ENCODE results near the gene PPM1B.
"Not testable (repeated sequence)": the region's sequence is repeated elsewhere in the genome, so short reads cannot be mapped to it uniquely, and the experiment has no call there.

Gene PPM1B

DNA sequence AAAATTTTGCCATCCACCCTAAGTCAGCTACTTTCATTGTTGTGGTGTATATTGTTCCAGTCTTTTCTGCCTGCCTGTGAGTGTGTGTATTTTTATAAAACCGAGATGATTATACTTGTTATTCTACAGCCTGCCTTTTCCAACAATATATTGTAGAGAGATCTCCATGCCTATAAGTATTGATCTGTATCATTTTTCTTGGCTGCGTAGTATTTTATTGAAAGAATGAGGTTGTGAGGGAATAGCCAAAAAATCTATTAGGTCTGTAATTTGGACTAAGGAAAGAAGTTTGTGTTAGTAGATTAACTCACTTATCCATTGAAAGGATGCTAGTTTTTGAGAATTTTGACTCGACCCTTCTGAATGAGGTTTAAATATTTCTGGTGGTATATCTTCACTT, 34.9 kb downstream of the PPM1B start:
- DNase-seq, result no peak

DNA sequence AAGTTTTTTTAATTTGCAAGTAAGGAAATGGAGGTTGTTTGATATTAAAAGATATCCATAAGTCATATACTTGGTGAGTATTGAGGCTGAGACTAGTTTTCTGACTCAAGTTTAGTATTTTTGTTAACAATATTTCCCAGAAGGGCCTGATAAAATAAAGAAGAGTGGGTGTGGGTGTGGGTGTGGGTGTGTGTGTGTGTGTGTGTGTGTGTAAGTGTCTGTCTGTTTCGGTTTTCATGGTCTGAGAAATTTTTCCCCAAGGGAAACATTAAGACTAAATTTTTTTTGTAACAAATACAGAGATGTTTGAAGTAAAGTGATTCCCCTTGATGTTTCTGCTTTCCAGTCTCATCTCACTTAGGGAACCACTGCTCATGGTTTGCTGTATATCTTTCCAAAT, 36.5 kb downstream of the PPM1B start:
- no peak for DNase-seq

DNA sequence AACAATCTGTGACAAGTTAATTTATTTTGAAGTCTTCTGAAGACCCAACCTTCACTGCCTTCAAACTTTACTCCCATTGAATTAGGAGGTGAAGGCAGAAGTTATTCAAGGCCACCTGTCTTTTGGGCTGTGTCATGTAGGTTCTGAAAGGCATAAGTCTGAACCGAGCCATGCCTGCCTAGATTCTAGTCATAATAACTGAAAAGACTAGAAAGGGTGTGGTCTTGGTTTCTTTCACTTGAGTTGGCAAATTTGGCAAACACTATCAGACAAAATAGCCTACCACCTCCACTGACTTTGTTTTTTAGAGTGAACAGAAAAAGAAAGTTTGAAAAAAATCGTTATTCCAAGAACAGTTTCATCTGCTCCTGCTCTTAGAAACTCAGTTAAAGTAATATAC, 38.4 kb downstream of the PPM1B start:
- no peak for DNase-seq

DNA sequence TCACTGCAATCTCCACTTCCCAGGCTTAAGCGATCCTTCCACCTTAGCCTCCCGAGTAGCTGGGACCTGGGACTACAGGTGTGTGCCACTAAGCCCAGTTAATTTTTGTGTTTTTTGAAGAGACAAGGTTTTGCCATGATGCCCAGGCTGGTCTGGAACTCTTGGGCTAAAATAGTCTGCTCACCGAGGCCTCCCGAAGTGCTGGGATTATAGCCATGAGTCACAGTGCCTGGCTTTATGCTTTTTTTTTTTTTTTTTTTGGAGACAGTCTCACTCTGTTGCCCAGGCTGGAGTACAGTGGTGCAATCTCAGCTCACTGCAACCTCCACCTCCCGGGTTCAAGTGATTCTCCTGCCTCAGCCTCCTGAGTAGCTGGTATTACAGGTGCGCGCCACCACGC, 39.0 kb downstream of the PPM1B start:
- DNase-seq, result not testable (repeated sequence)

DNA sequence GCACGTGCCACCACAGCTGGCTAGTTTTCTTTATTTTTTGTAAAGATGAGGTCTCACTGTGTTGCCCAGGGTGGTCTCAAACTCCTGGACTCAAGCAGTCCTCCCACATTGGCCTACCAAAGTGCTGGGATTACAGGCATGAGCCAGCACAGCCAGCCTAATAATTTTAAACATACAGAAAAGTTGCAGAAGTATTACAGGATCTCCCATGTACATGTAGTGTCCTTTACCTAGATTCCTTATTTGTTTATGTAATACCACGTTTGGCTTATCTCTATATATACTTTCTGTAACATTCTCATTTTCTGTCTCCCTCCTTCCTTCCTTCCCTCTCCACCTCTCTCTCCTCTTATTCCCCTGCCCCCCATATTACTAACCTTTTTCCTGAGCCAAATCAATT, 41.7 kb downstream of the PPM1B start:
- DNase-seq, result no peak

DNA sequence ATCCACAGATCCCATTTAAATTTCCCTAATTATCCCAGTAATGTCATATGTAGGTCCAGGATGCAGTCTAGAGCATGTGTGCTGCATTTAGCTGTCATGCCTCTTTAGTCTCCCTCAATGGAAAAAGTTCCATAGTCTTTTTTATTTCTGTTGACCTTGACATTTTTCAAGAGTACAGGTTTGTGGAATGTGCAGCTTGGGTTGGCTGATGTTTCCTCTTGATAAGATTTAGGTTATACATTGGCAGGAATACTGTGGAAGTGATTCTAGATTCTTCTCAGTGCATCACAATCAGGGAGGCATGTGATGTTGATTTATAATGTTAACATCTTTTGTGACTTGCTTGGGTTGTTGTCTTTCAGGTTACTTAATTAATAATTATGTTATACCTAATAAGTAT, 42.5 kb downstream of the PPM1B start:
- no peak for DNase-seq

DNA sequence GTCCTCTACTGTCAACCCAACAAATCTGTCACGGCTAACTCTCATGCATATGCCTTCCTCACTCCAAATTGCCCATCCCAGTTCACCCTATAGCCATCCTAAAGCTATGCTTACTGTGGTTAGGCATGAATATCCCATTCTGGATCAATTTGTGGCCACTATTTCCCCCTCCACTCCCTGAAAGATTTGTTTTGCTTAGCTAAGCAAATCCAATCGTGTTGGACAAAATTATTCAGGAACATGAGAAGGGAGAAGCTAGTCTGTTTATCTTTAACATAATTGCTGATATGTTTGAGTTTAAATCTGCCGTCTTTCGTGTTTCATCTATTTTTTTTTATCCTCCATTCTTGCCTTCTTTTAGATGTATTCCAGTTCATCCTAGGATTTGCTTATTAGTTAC, 43.6 kb downstream of the PPM1B start:
- DNase-seq, result no peak

GRCh38 chr2:44215827-44216226, 47.2 kb downstream of the PPM1B start:
- no peak for DNase-seq

DNA sequence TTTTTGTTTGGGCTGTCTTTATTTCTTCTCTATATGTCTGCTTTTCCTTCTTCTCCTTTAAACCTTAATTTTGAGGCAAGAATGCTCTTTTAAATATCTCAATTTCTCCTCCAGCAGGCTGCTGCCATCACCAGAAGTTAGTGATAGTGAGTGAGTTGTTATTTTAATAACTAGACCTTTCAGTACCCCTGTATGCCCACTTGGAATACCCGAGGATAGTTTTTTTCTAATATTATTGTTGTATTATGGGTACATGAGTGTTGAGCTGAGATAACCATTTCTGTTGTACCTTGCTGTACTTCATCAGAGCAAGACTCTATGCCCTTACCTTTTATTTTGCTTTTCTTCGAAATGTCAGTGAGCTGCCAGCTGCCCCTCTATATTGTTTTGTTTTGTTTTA, 50.1 kb downstream of the PPM1B start:
- no peak for DNase-seq

GRCh38 chr2:44226753-44227152, 58.1 kb downstream of the PPM1B start:
- no peak for DNase-seq

DNA sequence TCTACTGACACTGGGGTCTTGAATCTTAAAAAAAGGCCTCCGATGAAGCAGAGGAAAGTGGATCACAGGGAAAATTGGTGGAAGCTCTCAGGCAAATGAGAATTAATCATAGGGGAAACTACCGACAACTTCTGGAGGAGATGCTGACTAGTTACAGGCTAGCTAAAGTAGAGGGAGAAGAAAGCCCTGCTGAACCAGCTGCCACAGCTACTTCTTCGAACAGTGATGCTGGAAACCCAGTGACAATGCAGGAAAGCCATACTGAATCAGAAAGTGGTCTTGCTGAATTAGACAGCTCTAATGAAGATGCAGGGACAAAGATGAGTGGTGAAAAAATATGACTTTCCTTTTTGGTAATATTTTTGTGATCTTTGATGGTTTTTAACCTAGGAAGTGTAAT, 61.7 kb downstream of the PPM1B start:
- DNase-seq, result no peak

DNA sequence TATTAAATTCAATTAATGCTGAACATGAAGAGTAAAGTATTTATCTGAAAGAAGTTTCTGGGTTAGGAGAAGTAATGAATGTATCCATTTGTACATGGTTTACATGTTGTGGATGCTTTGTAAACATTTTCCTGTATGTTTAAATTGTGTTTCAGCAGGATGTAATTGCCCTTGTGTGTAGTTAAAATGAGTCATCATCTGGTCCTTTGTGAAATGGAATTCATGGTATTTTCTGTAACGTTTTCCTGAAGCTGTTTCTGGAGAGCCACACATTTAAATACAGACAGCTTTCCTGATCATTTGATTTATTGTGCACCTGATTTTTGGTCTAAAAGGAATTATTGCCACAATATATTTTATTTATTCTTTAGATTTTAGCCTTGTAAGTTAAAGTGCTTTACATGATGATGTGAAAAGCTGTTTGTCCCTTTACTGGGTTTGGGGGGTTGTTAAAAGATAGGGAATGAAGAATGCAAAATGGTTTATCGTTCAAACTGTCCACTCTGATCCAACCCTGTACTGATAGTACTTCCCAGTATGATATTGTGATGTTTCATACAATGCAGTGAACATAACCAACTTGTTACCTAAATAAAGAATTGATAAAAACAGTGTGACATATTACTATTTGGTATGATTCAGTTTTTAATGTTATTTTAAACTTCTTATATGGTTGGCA, 64.9 kb downstream of the PPM1B start:
- no peak for DNase-seq

DNA sequence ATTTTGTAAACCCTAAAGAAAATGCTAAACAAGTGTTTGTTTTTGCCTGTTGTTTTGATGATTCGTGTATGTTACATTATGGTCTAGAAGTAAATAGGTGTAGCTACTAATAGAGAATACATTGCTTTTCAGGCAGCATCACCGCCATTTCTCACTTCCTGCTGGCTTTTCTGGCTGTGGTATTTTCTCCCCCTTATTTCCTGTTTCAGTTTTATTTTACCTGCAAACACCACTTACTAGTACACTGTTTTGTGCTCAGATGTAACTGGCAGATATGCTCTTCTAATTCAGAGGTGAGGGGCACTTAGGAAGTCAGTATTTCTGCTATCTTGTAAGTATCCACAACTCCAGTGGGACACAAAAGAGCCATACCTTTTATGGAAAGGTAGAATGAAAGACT, 68.5 kb downstream of the PPM1B start:
- DNase-seq, result no peak

DNA sequence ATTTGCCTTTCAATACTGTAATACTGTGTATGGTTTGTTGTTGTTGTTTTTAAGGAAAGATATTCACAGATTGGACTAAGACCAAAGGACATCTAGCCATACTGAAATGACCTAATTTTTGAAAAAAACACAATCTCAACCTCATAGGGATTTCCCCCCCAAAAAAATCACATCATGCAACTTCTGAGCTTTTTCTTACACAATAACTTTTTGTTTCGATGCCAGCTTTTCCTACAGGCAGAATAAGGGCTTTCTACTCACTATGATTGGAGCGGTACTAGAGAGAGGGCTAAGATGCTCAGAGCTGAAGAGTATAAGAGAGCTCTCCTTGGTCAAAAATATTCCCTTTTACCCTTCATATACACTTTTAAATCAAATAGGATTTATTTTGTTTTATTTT, 74.2 kb downstream of the PPM1B start:
- no peak for DNase-seq

GRCh38 chr2:44244135-44244871, 75.6 kb downstream of the PPM1B start:
- peak; percentile 90 for DNase-seq

DNA sequence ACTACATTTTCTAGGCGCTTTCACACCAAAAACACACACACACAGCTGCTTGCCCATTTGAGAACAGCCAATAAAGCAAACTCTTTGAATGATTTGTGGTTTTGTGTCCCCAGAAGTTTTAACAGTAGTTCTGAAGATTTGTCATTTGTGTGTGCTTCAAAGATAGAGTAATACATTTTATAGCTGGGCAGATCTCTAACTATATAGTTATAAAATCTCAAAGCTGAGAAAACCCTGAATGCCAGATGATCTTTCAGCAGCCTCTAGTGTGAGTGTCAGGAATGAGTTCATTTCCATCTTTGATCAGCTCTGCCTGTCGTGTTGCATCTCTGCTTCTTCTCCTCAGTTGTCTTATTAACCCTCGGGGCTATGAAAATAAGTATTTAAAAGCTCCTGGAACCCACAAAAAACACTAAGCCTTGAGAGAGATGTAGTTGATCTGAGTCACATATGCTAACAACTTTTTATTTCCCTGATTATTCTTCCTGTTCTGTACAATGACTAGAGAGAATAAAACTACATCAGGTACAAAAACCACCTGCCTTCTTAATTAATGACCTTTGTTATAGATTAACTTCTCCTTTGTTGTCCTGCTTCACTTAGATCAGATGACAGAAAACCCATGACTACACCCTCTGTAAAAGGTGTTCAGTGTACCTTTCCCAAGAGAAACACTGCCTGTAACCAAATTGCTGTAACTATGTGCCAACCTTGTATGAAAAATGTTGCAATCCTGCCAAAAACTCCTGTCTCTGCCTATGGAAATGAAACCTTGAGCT, 76.6 kb downstream of the PPM1B start:
- no peak for DNase-seq

- no peak for DNase-seq
These were observed 77.8 kb downstream of the PPM1B start for GRCh38 chr2:44246436-44246835.

GRCh38 chr2:44246840-44247369, 78.2 kb downstream of the PPM1B start:
- DNase-seq, result no peak

- DNase-seq, result no peak
These were observed 79.2 kb downstream of the PPM1B start for GRCh38 chr2:44247924-44248323.

GRCh38 chr2:44249269-44249668, 80.6 kb downstream of the PPM1B start:
- not testable (repeated sequence) for DNase-seq

DNA sequence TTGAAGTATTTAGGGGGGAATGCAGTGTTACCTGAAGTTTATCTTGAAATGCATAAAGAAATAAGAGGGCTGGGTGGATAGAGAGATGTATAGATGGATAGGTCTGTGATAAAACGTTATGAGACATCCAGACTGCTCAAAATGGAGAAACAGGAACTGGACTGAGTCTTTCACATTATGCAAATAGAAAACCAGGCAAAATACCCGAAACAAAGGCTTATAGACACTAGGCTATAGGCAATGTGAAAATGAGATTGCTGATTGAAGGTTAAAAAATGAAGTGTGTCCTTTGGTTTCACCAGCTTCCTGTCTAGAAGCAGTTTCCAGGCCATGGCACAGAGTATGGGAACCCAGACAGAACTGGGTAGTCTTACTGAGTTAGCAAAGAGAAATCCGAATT, 81.7 kb downstream of the PPM1B start:
- no peak for DNase-seq

GRCh38 chr2:44254023-44254422, 85.3 kb downstream of the PPM1B start:
- DNase-seq, result no peak

- not testable (repeated sequence) for DNase-seq
These were observed 87.0 kb downstream of the PPM1B start for GRCh38 chr2:44255704-44256103.

DNA sequence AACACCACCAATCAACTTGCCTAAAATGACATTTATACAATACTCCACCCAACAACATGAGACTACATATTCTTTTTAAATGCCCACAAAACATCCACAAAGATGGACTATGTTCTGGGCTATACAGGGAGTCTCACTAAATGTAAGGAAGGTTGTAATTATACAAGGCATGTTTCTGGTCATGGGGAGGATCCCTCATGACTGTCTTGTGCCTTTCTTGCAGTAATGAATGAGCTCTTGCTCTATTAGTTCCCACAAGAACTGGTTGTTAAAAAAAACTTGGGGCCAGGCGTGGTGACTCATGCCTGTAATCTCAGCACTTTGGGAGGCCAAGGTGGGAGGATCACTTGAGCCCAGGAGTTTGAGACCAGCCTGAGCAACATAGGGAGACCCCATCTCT, 89.1 kb downstream of the PPM1B start:
- DNase-seq, result not testable (repeated sequence)

All from eye (tissue), 1 donor.